ENCODE data around the gene SWT1.
"Not testable (repeated sequence)": the region's sequence is repeated elsewhere in the genome, so short reads cannot be mapped to it uniquely, and the experiment has no call there.

SWT1 gene

GRCh38 chr1:185319139-185319475 is 162.1 kb downstream of the SWT1 start:
- no peak for DNase-seq (ENCODE audit: low spot score)

- not testable (repeated sequence) for DNase-seq (ENCODE audit: low spot score)
Observed at GRCh38 chr1:185321104-185321503, 164.1 kb downstream of the SWT1 start.

- DNase-seq (ENCODE audit: low spot score), result not testable (repeated sequence)
Observed at GRCh38 chr1:185321653-185322221, 164.8 kb downstream of the SWT1 start.

GRCh38 chr1:185322636-185323035 is 165.7 kb downstream of the SWT1 start:
- no peak for DNase-seq (ENCODE audit: low spot score)

- no peak for DNase-seq (ENCODE audit: low spot score)
Observed at GRCh38 chr1:185324118-185324517, 167.2 kb downstream of the SWT1 start.

- DNase-seq (ENCODE audit: low spot score), result no peak
Observed at GRCh38 chr1:185325413-185325812, 168.4 kb downstream of the SWT1 start.

GRCh38 chr1:185328255-185328654 is 171.3 kb downstream of the SWT1 start:
- no peak for DNase-seq (ENCODE audit: low spot score)

- DNase-seq (ENCODE audit: low spot score), result no peak
Observed at GRCh38 chr1:185334182-185334581, 177.2 kb downstream of the SWT1 start.

GRCh38 chr1:185337246-185337645 is 180.3 kb downstream of the SWT1 start:
- no peak for DNase-seq (ENCODE audit: low spot score)

- DNase-seq (ENCODE audit: low spot score), result no peak
Observed at GRCh38 chr1:185338719-185339622, 182.0 kb downstream of the SWT1 start.

- no peak for DNase-seq (ENCODE audit: low spot score)
Observed at GRCh38 chr1:185341196-185341781, 184.3 kb downstream of the SWT1 start.

Data from COLO829 (cell line).